K562 (cell line): ENCODE data around the gene DYNLL1. TPM values are rescaled to one million over a fixed set of nuclear protein-coding genes. Genes with fewer than 3 reads are reported as not detected.

Source experiments
- ATAC-seq: fragments of 200-7000 bp; cut with Tn5 transposase; 3 replicates; pipeline ENCODE4 v1.9.1; 2020; ENCODE audit warnings: moderate library complexity
- BruUV-seq: library from RNA; stranded (reverse); fragments of 400-500 nt; replicated peaks from 2 replicates; lab custom pipeline; 2021; lab: Mats Ljungman, UMichigan
- CTCF ChIA-PET: fragments of 300-600 bp; formaldehyde crosslinking; extraction: SDS; loops from one replicate; lab custom pipeline; 2021; ENCODE audit warnings: low intra/inter-chr PET ratio; lab: Yijun Ruan, JAX
- POLR2A ChIA-PET: fragments of 300-600, 350-650 bp; sonication (Branson Sonifier 250); formaldehyde crosslinking; extraction: SDS; loops from one replicate; lab custom pipeline; 2021; ENCODE audit warnings: antibody characterized with exemption, inconsistent platforms; lab: Yijun Ruan, JAX
- DNase-seq, 4 experiments: peaks; one replicate each; pipeline versions ENCODE4 v3.0.0 to v3.0.0-alpha.2; 2011 to 2018; ENCODE audit warnings: low spot score in 3 of 4, mixed read lengths in 3 of 4; ENCODE audit errors: extremely low read depth in 1 of 4
- FAIRE-seq: peaks from 2 replicates; lab custom pipeline; 2011; peaks lifted over from hg19 to GRCh38; lab: Jason Lieb, UNC
- H2AFZ ChIP-seq: 2 replicates; pipeline ENCODE4 v1.6.0; 2011; ENCODE audit warnings: low read depth, low read length, control low read depth, inconsistent platforms
- H3K27ac ChIP-seq: fragments of 200-600 bp; 3 replicates; pipeline ENCODE4 v1.8.0; 2011; ENCODE audit warnings: low read depth, mild to moderate bottlenecking, control low read depth, inconsistent platforms, low read length, moderate library complexity, mixed read lengths; ENCODE audit errors: extremely low read depth
- H3K27me3 ChIP-seq, 2 experiments: fragments of 300-600 bp in 1 of 2; 2 replicates in 1 of 2; 3 replicates in 1 of 2; pipeline versions ENCODE4 v1.6.0 to v1.8.0; 2011; ENCODE audit warnings: inconsistent platforms in 2 of 2, low read length in 2 of 2, mild to moderate bottlenecking in 1 of 2, mixed read lengths in 1 of 2, moderate library complexity in 1 of 2; ENCODE audit not compliant: control insufficient read depth in 2 of 2, insufficient read depth in 2 of 2
- H3K36me3 ChIP-seq: fragments of 300-600 bp; 3 replicates; pipeline ENCODE4 v1.8.0; 2011; ENCODE audit warnings: mild to moderate bottlenecking, low read length, inconsistent platforms; ENCODE audit not compliant: control insufficient read depth, insufficient read depth
- H3K4me1 ChIP-seq, 2 experiments: fragments of 200-600 bp in 1 of 2; replicated peaks in 1 of 2; 2 replicates in 1 of 2; 3 replicates in 1 of 2; pipeline versions ENCODE4 v1.5.1 to v1.8.0; 2011; ENCODE audit warnings: inconsistent platforms in 2 of 2, low read length in 2 of 2, mild to moderate bottlenecking in 1 of 2, mixed read lengths in 1 of 2, moderate library complexity in 1 of 2; ENCODE audit not compliant: control insufficient read depth in 2 of 2, insufficient read depth in 2 of 2
- H3K4me2 ChIP-seq: 2 replicates; pipeline ENCODE4 v1.6.1; 2011; ENCODE audit warnings: low read length, control low read depth, inconsistent platforms, mixed read lengths; ENCODE audit not compliant: insufficient read depth
- H3K4me3 ChIP-seq: fragments of 200-600 bp; sonication (generic), shearing (Covaris generic); 2 replicates; pipeline ENCODE4 v1.5.1; 2016; ENCODE audit warnings: control low read depth, inconsistent platforms
- H3K79me2 ChIP-seq: fragments of 200-600 bp; 3 replicates; pipeline ENCODE4 v1.8.0; 2011; ENCODE audit warnings: low read length, inconsistent platforms; ENCODE audit not compliant: control insufficient read depth, insufficient read depth
- H3K9ac ChIP-seq, 2 experiments: 2 replicates each; pipeline versions ENCODE4 v1.6.0 to v1.6.1; 2011; ENCODE audit warnings: low read depth in 2 of 2, low read length in 2 of 2, control low read depth in 1 of 2, inconsistent platforms in 1 of 2, mild to moderate bottlenecking in 1 of 2, mixed read lengths in 1 of 2; ENCODE audit not compliant: insufficient read depth in 1 of 2
- H3K9me1 ChIP-seq: one replicate; pipeline ENCODE4 v1.6.0; 2011; ENCODE audit warnings: inconsistent platforms, mild to moderate bottlenecking, low read length, moderate library complexity; ENCODE audit not compliant: control insufficient read depth, insufficient read depth
- H3K9me3 ChIP-seq: replicated peaks from 2 replicates; pipeline ENCODE4 v1.5.1; 2011; ENCODE audit warnings: low read depth, low read length, inconsistent platforms; ENCODE audit not compliant: control insufficient read depth, insufficient read depth
- H4K20me1 ChIP-seq: replicated peaks from 2 replicates; pipeline ENCODE4 v1.6.1; 2011; ENCODE audit warnings: low read length, inconsistent platforms, mixed read lengths; ENCODE audit not compliant: control insufficient read depth, insufficient read depth
- HDAC3 ChIP-seq: fragments of 450-650 bp; IDR thresholded peaks from 2 replicates; pipeline ENCODE4 v1.6.1; 2018; ENCODE audit warnings: borderline replicate concordance, mild to moderate bottlenecking, moderate library complexity; ENCODE audit not compliant: partially characterized antibody
- HMGN3 ChIP-seq: IDR thresholded peaks from 2 replicates; pipeline ENCODE4 v1.6.1; 2011; ENCODE audit warnings: borderline replicate concordance, low read depth, mild to moderate bottlenecking, mixed read lengths, low read length; ENCODE audit not compliant: insufficient read length; ENCODE audit errors: extremely low read depth
- MAFG ChIP-seq: fragments of 450-650 bp; conservative IDR thresholded peaks from 2 replicates; pipeline ENCODE4 v1.6.1; 2016; ENCODE audit warnings: missing genetic modification characterization, missing compliant biosample characterization
- MAZ ChIP-seq, 2 experiments: fragments of 450-650 bp in 1 of 2; sonication (generic) in 1 of 2; formaldehyde crosslinking; IDR thresholded peaks in 1 of 2; conservative IDR thresholded peaks in 1 of 2; 2 replicates each; pipeline versions ENCODE4 v1.4.0 to v1.5.0; 2020; ENCODE audit warnings: mild to moderate bottlenecking in 1 of 2, missing genetic modification reagents in 1 of 2
- NFATC3 ChIP-seq: fragments of 450-650 bp; IDR thresholded peaks from 2 replicates; pipeline ENCODE4 v1.6.1; 2017; ENCODE audit warnings: mild to moderate bottlenecking
- POLR2AphosphoS5 ChIP-seq: IDR thresholded peaks from 2 replicates; pipeline ENCODE4 v1.6.1; 2011; ENCODE audit warnings: mild to moderate bottlenecking, low read depth, low read length, moderate library complexity; ENCODE audit not compliant: control insufficient read depth, insufficient read depth
- TAF7 ChIP-seq: fragments of 450-650 bp; IDR thresholded peaks from 2 replicates; pipeline ENCODE4 v1.6.1; 2016; ENCODE audit warnings: missing genetic modification characterization, missing compliant biosample characterization
- ZNF175 ChIP-seq: fragments of 200-800 bp; sonication (Bioruptor generic); IDR thresholded peaks from 2 replicates; pipeline ENCODE4 v1.6.1; 2016; ENCODE audit warnings: low read depth, mild to moderate bottlenecking, missing genetic modification characterization, missing compliant biosample characterization
- ZNF197 ChIP-seq: fragments of 200-800 bp; sonication (Bioruptor generic); IDR thresholded peaks from 2 replicates; pipeline ENCODE4 v1.6.1; 2016; ENCODE audit warnings: low read depth, missing genetic modification characterization, missing compliant biosample characterization
- ZNF311 ChIP-seq: fragments of 250-450 bp; sonication (Bioruptor Pico); IDR thresholded peaks from 2 replicates; pipeline ENCODE4 v1.4.0; 2020; ENCODE audit warnings: mild to moderate bottlenecking, moderate library complexity
- ZNF766 ChIP-seq: fragments of 200-800 bp; sonication (Bioruptor generic); conservative IDR thresholded peaks from 2 replicates; pipeline ENCODE4 v1.6.1; 2016; ENCODE audit warnings: missing genetic modification characterization, missing compliant biosample characterization
- WGBS: fragments of 100-300 bp; shearing (Covaris generic); methylation state at CpG from one replicate; pipeline ENCODE4 v1.1.6; 2016; ENCODE audit warnings: low coverage, mixed read lengths; ENCODE audit not compliant: insufficient coverage; ENCODE audit errors: missing lambda C conversion rate; 5-methylcytosine and 5-hydroxymethylcytosine counted together
- in situ Hi-C: fragments of 300-500 bp; cut with MboI; formaldehyde crosslinking; loops from 4 replicates; pipeline ENCODE4 v1.15.0; 2018; ENCODE audit warnings: inconsistent platforms, mixed read lengths
- intact Hi-C: fragments of 100-400 bp; cut with micrococcal nuclease; formaldehyde crosslinking; loops from 2 replicates; pipeline ENCODE4 v1.14.2; 2022
- polyA plus RNA-seq, 8 experiments: library from polyadenylated mRNA; depleted of rRNA in 4 of 8; stranded (reverse) in 5 of 8; unstranded in 3 of 8; fragments of >200 nt; fragmentation: Nextera tagmentation in 2 of 8; fragmentation: Illumina TruSeq in 1 of 8; extraction: Ambion mirVana in 2 of 8; extraction: Trizol in 1 of 8; gene quantifications; 2 replicates each; pipeline versions ENCODE4 v1.2.1 to v1.2.3, GENCODE V29; 2011 to 2014; ENCODE audit warnings: inconsistent platforms in 1 of 8, missing spikeins in 1 of 8
- total RNA-seq, 7 experiments: library from RNA; depleted of rRNA in 6 of 7; stranded (reverse); fragments of >200 nt in 6 of 7; fragmentation: Illumina TruSeq in 2 of 7; extraction: Trizol in 2 of 7; gene quantifications; 2 replicates each; pipeline versions ENCODE4 v1.2.1 to v1.2.3, GENCODE V29; 2011 to 2021; ENCODE audit warnings: low replicate concordance in 1 of 7
- TF ChIP-seq, protein P1 (sequence below): sonication (generic); formaldehyde crosslinking; IDR thresholded peaks from 2 replicates; pipeline ENCODE4 v1.8.0; 2023; ENCODE audit warnings: mild to moderate bottlenecking, missing genetic modification reagents
- TF ChIP-seq, protein P2 (sequence below): fragments of 250-450 bp; sonication (Bioruptor Pico); IDR thresholded peaks from 2 replicates; pipeline ENCODE4 v1.4.0; 2020
- TF ChIP-seq, protein P3 (sequence below): fragments of 450-650 bp; formaldehyde crosslinking; IDR thresholded peaks from 2 replicates; pipeline ENCODE4 v1.4.0; 2020; ENCODE audit warnings: mild to moderate bottlenecking, moderate library complexity

DYNLL1 gene
- total and polyA plus RNA-seq, 9 of the 15 experiments (the other 6 are each of a cell fraction or from before 2014, with no cell fraction given), result 303 to 1,112 (median 468) TPM

DNA sequence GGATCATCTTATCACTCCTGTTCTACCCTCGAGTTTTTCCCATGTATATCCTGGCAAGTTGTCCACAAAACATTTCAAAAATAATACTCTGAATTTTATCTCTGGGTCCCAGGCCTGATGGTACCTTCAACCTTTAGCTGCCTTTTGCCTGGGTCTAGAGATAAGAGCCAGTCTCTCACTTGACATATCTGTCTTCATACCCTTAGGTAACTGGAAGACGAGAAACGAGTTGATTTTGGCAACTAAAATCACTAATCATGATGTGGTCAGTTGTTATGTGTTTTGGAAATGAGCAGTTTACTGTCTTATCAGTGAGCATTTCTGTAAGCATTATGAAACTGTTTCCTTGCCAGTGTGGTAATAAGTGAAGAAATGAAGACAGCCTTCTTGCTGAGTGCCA is 44.5 kb downstream of the DYNLL1 start:
- H3K4me2 ChIP-seq, result peak overlapping the region; percentile 9; the same call in 1 of the 2 replicates
- WGBS, result 0% methylated on average over 3 of the region's 3 CpGs
- H3K9me3 ChIP-seq, result no peaks in the 10 kb centered on the region
- FAIRE-seq (peak; percentile 95), ATAC-seq (peak; percentile 85), DNase-seq (peak; percentile 78 to 93 (median 85))
- peaks cover 26 to 49% of the 10 kb centered on the region in 2 experiments for H3K4me1 ChIP-seq
- no peak overlapping the region for H3K9ac ChIP-seq
- BruUV-seq, result no TSS peak
- no peak overlapping the region for H3K4me3 ChIP-seq
- H3K9me1 ChIP-seq, result no peaks in the 10 kb centered on the region
- peak overlapping the region; percentile 13; the same call in 2 of the 3 replicates for H3K27ac ChIP-seq
- peaks cover 67% of the 10 kb centered on the region for H4K20me1 ChIP-seq
- in situ Hi-C loops, result no loop called here
- no peaks in the 10 kb centered on the region for H3K27me3 ChIP-seq
- CTCF ChIA-PET, result no interaction called here
- H3K36me3 ChIP-seq, result peaks cover 66% of the 10 kb centered on the region
- H2AFZ ChIP-seq, result no peak overlapping the region
- intact Hi-C loops, result loop anchor here (2.0 kb wide), 1 partner anchor 44 kb away; the partner anchor contains the start of gene DYNLL1
- POLR2A ChIA-PET, result interaction anchor here (0.7 to 4.1 kb wide), 14 partner anchors 10 to 305 kb away, joined by 3 to 26 read pairs (median 4); partner anchors contain the start of genes COQ5, DYNLL1, RNU4-1 and RNU4-2
- peaks cover 86% of the 10 kb centered on the region for H3K79me2 ChIP-seq
- TF ChIP-seq HMGN3 (peak; percentile 70), HDAC3 (peak; percentile 96), ZNF175 (CRISPR knock-in tag) (peak; percentile 86), ZNF766 (CRISPR knock-in tag) (peak; percentile 97), ZNF311 (peak; percentile 86), MAZ (CRISPR knock-in tag; conservative IDR thresholded peaks at IDR 0.05 in 1 of 2, IDR thresholded peaks at IDR 0.05 in 1 of 2) (peak; percentile 49 to 53; a peak in 2 of 4 replicates), POLR2AphosphoS5 (peak; percentile 97), MAFG (tag) (peak; percentile 66), NFATC3 (peak; percentile 90), ZNF197 (CRISPR knock-in tag) (peak; percentile 95), TAF7 (tag) (no peak)
- TF ChIP-seq, protein P1, sequence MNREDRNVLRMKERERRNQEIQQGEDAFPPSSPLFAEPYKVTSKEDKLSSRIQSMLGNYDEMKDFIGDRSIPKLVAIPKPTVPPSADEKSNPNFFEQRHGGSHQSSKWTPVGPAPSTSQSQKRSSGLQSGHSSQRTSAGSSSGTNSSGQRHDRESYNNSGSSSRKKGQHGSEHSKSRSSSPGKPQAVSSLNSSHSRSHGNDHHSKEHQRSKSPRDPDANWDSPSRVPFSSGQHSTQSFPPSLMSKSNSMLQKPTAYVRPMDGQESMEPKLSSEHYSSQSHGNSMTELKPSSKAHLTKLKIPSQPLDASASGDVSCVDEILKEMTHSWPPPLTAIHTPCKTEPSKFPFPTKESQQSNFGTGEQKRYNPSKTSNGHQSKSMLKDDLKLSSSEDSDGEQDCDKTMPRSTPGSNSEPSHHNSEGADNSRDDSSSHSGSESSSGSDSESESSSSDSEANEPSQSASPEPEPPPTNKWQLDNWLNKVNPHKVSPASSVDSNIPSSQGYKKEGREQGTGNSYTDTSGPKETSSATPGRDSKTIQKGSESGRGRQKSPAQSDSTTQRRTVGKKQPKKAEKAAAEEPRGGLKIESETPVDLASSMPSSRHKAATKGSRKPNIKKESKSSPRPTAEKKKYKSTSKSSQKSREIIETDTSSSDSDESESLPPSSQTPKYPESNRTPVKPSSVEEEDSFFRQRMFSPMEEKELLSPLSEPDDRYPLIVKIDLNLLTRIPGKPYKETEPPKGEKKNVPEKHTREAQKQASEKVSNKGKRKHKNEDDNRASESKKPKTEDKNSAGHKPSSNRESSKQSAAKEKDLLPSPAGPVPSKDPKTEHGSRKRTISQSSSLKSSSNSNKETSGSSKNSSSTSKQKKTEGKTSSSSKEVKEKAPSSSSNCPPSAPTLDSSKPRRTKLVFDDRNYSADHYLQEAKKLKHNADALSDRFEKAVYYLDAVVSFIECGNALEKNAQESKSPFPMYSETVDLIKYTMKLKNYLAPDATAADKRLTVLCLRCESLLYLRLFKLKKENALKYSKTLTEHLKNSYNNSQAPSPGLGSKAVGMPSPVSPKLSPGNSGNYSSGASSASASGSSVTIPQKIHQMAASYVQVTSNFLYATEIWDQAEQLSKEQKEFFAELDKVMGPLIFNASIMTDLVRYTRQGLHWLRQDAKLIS (CRISPR knock-in tag), result 0 out of 2 replicates have a peak, but pooled peaks have one; percentile 30
- TF ChIP-seq, protein P2, sequence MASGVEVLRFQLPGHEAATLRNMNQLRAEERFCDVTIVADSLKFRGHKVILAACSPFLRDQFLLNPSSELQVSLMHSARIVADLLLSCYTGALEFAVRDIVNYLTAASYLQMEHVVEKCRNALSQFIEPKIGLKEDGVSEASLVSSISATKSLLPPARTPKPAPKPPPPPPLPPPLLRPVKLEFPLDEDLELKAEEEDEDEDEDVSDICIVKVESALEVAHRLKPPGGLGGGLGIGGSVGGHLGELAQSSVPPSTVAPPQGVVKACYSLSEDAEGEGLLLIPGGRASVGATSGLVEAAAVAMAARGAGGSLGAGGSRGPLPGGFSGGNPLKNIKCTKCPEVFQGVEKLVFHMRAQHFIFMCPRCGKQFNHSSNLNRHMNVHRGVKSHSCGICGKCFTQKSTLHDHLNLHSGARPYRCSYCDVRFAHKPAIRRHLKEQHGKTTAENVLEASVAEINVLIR (CRISPR knock-in tag), result peak; percentile 32; the same call in 1 of the 2 replicates
- TF ChIP-seq, protein P3, sequence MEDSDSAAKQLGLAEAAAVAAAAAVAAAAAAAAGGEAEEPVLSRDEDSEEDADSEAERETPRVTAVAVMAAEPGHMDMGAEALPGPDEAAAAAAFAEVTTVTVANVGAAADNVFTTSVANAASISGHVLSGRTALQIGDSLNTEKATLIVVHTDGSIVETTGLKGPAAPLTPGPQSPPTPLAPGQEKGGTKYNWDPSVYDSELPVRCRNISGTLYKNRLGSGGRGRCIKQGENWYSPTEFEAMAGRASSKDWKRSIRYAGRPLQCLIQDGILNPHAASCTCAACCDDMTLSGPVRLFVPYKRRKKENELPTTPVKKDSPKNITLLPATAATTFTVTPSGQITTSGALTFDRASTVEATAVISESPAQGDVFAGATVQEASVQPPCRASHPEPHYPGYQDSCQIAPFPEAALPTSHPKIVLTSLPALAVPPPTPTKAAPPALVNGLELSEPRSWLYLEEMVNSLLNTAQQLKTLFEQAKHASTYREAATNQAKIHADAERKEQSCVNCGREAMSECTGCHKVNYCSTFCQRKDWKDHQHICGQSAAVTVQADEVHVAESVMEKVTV, result no peak
